Measurements from ENCODE around the gene SORBS1. TPM values are rescaled to one million over a fixed set of nuclear protein-coding genes. Genes with fewer than 3 reads are reported as not detected.
A peak's percentile ranks its signal among the peaks of the same experiment; 100 is the strongest.
"Not testable (repeated sequence)": the region's sequence is repeated elsewhere in the genome, so short reads cannot be mapped to it uniquely, and the experiment has no call there.

The SORBS1 gene
- total RNA-seq, 1 donor from 2014 or later = 116 TPM

DNA sequence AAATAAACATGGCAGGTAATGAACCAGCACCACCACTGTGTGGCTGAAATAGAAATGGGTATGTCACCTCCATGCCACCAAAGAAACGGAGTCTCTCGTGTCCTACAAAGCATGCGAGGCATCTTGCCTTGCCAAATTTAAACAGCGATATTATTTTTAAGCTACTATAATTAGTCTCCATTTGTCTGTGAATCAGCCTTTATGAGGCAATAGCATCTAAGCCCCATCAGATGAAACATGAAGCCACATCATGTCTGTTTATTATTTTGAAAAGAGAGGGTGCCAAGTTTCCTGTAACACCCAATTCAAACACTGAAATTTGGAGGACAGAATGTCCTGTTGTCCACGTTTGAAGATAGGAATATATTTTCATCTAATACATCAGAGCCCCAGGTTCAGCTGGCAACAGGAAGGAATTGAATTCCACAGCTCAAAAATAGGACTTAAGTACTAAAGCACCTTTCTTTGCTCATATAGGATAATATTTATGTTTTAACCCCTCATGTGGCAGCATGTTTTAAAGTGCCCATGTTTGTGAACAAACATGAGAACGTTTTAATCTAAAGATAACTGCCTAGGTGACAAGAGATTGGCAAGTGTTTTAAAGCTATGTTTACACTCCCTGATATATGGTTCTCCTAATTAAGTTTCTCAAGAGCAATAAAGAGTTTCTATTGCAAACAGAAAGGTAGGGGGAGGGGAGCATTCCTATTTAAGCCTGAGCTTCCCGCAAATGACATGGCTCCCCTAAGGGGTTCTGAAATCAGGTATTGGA is 86.8 kb downstream of the SORBS1 start:
- Histone ChIP-seq H3K27ac (peak overlapping the region; percentile 79), H3K9me3 (no peaks in the 10 kb centered on the region), H3K36me3 (no peaks in the 10 kb centered on the region), H3K27me3 (no peaks in the 10 kb centered on the region), H3K4me1 (peaks cover 40% of the 10 kb centered on the region), H3K4me3 (no peak overlapping the region)
- no peak for DNase-seq (ENCODE audit: extremely low spot score in 2 of 2)
- TF ChIP-seq POLR2AphosphoS5 (IDR thresholded peaks at IDR 0.05; ENCODE audit: insufficient read depth in 1 of 2, low read depth in 1 of 2) = peak; percentile 51 to 98
- TF ChIP-seq POLR2A (IDR thresholded peaks at IDR 0.05) = no peak
- TF ChIP-seq, protein P1, sequence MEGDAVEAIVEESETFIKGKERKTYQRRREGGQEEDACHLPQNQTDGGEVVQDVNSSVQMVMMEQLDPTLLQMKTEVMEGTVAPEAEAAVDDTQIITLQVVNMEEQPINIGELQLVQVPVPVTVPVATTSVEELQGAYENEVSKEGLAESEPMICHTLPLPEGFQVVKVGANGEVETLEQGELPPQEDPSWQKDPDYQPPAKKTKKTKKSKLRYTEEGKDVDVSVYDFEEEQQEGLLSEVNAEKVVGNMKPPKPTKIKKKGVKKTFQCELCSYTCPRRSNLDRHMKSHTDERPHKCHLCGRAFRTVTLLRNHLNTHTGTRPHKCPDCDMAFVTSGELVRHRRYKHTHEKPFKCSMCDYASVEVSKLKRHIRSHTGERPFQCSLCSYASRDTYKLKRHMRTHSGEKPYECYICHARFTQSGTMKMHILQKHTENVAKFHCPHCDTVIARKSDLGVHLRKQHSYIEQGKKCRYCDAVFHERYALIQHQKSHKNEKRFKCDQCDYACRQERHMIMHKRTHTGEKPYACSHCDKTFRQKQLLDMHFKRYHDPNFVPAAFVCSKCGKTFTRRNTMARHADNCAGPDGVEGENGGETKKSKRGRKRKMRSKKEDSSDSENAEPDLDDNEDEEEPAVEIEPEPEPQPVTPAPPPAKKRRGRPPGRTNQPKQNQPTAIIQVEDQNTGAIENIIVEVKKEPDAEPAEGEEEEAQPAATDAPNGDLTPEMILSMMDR (IDR thresholded peaks at IDR 0.05) = no peak
- intact Hi-C loops (cut with DNase I) = no loop called here

DNA sequence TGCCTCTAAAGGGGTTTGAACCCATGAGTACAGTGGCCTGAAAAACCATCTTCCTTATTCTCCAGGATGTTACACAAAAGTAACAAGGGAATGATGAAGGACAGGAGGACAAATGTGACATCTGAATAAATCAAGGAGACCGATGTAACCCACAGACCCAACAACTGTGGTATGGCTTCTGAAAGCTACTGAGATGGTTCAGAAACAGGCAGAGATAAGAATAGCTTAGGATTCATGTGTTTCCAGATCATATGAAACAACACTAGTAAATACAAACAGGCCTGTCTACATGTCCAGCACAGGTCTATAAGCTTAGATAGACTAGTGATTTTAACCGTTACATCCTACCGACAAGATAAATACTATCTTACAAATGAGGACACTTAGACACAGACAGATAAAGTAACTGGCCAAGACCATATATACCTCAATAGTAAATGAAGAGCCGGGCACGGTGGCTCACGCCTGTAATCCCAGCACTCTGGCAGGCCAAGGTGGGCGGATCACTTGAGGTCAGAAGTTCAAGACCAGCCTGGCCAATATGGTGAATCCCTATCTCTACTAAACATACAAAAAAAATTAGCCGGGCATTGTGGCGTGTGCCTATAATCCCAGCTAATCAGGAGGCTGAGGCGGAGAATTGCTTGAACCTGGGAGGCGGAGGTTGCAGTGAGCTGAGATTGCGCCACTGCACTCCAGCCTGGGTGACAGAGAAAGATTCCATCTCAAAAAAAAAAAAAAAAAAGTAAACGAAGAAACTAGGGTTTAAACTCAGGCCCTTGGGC is 88.7 kb downstream of the SORBS1 start:
- no peaks in the 10 kb centered on the region for H3K27me3 ChIP-seq
- no peak overlapping the region for H3K27ac ChIP-seq
- no peak overlapping the region for H3K4me3 ChIP-seq
- TF ChIP-seq, protein P1 (IDR thresholded peaks at IDR 0.05) = no peak
- TF ChIP-seq POLR2AphosphoS5 (IDR thresholded peaks at IDR 0.05; ENCODE audit: insufficient read depth in 1 of 2, low read depth in 1 of 2) (no peak), POLR2A (IDR thresholded peaks at IDR 0.05) (no peak)
- H3K36me3 ChIP-seq = no peaks in the 10 kb centered on the region
- intact Hi-C loops (cut with DNase I) = no loop called here
- no peaks in the 10 kb centered on the region for H3K9me3 ChIP-seq
- no peak for DNase-seq (ENCODE audit: extremely low spot score in 2 of 2)
- peaks cover 47% of the 10 kb centered on the region for H3K4me1 ChIP-seq

DNA sequence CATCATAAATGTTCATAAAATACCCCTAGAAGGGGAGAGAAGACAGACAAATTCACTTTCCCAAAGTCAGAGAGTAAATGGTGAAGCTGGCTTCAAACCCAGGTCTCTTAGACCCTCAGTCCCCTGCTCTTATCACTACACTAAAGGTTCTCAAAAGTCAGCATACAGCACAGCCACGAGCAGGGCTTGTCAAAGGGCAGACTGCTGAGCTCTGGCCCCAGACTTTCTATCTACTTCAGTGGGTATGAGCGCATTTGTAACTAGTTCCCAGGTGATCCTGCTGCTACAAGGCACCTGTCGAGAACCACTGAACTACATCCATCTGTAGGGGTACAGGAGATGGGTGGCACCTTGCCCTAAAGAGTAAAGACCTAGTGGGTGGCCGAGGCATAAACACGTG is 91.5 kb downstream of the SORBS1 start:
- TF ChIP-seq POLR2AphosphoS5 (IDR thresholded peaks at IDR 0.05; ENCODE audit: insufficient read depth in 1 of 2, low read depth in 1 of 2) (no peak), POLR2A (IDR thresholded peaks at IDR 0.05) (no peak)
- no peak for DNase-seq (ENCODE audit: extremely low spot score in 2 of 2)
- H3K27ac ChIP-seq = peak overlapping the region; percentile 28
- no peaks in the 10 kb centered on the region for H3K36me3 ChIP-seq
- H3K9me3 ChIP-seq = no peaks in the 10 kb centered on the region
- H3K4me3 ChIP-seq = no peak overlapping the region
- peaks cover 57% of the 10 kb centered on the region for H3K4me1 ChIP-seq
- no peaks in the 10 kb centered on the region for H3K27me3 ChIP-seq
- intact Hi-C loops (cut with DNase I) = no loop called here

DNA sequence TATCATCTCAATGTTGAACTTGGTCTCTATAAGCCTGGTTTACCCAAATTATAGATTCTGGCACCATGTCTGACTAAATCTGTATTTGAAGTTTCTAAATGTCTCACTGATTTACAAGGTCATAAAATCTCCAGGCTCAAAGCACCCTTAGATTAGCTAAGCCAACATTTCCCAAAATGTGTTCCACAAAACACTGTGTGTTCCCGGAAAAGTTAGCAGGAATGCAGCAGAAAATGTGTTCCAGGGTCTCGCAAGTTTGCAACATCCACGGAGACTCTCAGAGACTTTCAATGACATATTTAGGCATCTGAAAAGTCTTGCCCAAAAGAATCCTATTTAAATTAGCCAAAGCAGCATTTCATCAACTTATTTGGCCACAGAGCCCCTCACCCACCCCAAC is 91.9 kb downstream of the SORBS1 start:
- H3K27me3 ChIP-seq = no peaks in the 10 kb centered on the region
- H3K4me3 ChIP-seq = no peak overlapping the region
- H3K9me3 ChIP-seq = no peaks in the 10 kb centered on the region
- intact Hi-C loops (cut with DNase I) = no loop called here
- no peak for DNase-seq (ENCODE audit: extremely low spot score in 2 of 2)
- H3K27ac ChIP-seq = peak overlapping the region; percentile 28
- no peaks in the 10 kb centered on the region for H3K36me3 ChIP-seq
- TF ChIP-seq POLR2AphosphoS5 (IDR thresholded peaks at IDR 0.05; ENCODE audit: insufficient read depth in 1 of 2, low read depth in 1 of 2) (no peak), POLR2A (IDR thresholded peaks at IDR 0.05) (no peak)
- TF ChIP-seq, protein P1 (IDR thresholded peaks at IDR 0.05) = no peak
- peaks cover 53% of the 10 kb centered on the region for H3K4me1 ChIP-seq

DNA sequence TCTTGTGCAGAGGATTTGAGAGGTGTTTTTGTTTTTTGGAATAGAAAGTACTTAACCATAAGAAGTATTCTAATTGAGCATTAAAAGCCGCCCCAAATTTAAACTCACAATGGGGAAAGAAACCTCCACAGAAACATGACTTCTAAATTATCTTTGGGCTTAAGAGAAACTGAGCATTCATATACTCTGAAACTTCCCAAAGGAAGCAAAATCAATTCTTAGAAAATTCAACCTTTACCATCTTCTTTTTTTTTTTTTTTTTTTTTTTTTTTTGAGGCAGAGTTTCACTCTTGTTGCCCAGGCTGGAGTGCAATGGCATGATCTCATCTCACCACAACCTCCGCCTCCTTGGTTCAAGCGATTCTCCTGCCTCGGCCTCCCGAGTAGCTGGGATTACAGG is 93.5 kb downstream of the SORBS1 start:
- H3K4me3 ChIP-seq; H3K27me3 ChIP-seq; H3K9me3 ChIP-seq; intact Hi-C loops (cut with DNase I); DNase-seq (ENCODE audit: extremely low spot score in 2 of 2); H3K36me3 ChIP-seq: not testable (repeated sequence)
- Histone ChIP-seq H3K27ac (peak overlapping the region; percentile 42), H3K4me1 (peaks cover 50% of the 10 kb centered on the region)

DNA sequence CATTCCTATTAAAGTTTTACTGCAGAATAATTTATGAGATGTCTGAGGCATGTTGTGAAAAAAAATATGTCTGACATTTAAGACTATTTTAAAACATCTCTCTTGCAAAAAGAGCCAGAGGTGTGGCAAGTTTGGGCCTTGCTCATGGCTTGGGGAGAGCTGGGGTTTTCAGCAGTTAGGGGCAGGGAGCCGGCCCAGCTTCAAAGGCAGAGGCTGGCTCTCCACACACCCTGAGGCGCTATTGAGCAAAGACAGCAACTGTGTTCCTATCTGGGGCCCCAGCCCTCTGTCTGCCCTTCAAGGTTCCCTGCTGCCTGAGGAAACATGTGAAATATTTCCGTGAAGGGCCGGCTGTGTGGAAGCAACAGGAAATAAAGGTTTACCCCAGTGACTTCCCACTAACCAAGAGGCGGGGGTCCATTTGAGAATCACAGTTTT is 94.0 kb downstream of the SORBS1 start:
- Histone ChIP-seq H3K9me3 (no peaks in the 10 kb centered on the region), H3K27ac (peak overlapping the region; percentile 42), H3K4me3 (no peak overlapping the region), H3K4me1 (peaks cover 53% of the 10 kb centered on the region), H3K27me3 (no peaks in the 10 kb centered on the region), H3K36me3 (no peaks in the 10 kb centered on the region)
- DNase-seq (ENCODE audit: extremely low spot score in 2 of 2) = no peak
- intact Hi-C loops (cut with DNase I) = no loop called here
- peak; percentile 37 to 64 for TF ChIP-seq POLR2AphosphoS5 (IDR thresholded peaks at IDR 0.05; ENCODE audit: insufficient read depth in 1 of 2, low read depth in 1 of 2)
- TF ChIP-seq, protein P1 (IDR thresholded peaks at IDR 0.05) = no peak
